ENCODE data around the gene MDN1. TPM values are rescaled to one million over a fixed set of nuclear protein-coding genes. Genes with fewer than 3 reads are reported as not detected.
"Not testable (repeated sequence)": the region's sequence is repeated elsewhere in the genome, so short reads cannot be mapped to it uniquely, and the experiment has no call there.

The MDN1 gene
- total RNA-seq, 2 experiments from 2014 or later: 69.0 TPM

DNA sequence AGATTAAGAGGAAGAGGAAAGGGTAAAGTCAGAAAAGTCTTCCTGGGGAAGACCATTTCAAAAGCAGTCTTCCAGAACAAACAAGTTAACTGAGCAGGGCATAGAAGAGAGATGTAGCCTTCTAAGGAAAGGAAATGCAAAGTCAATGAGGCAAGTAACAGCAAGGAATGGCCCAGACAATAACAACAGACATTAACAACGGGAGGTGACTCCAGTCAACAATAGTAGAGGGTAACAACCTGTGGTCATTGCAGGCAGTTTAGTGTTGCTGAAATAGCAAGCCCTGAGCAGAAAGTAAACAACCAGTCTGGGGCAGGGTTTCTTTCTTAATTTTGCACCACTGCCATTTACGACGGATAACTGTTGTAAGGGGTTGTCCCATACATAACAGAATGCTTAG lies 2.1 kb downstream of the MDN1 start:
- POLR2A ChIA-PET: interaction anchor here (1.4 kb wide), 1 partner anchor 12 kb away, joined by 3 read pairs; the partner anchor contains the start of gene CASP8AP2
- Mint-ChIP-seq H3K9me3 (no peaks in the 10 kb centered on the region), H3K4me1 (ENCODE audit: low read depth) (peaks cover 35% of the 10 kb centered on the region), H3K36me3 (ENCODE audit: low read depth) (peaks cover 22% of the 10 kb centered on the region), H3K4me3 (peak overlapping the region; percentile 86), H3K27ac (peak overlapping the region; percentile 19), H3K27me3 (no peaks in the 10 kb centered on the region)
- ATAC-seq (no peak), DNase-seq (no peak)
- CTCF ChIA-PET: interaction anchor here (0.8 to 1.3 kb wide), 2 partner anchors 9 to 15 kb away, joined by 3 to 4 read pairs; no protein-coding TSS in a partner anchor
- intact Hi-C loops (cut with micrococcal nuclease): no loop called here
- TF ChIP-seq, protein P1, sequence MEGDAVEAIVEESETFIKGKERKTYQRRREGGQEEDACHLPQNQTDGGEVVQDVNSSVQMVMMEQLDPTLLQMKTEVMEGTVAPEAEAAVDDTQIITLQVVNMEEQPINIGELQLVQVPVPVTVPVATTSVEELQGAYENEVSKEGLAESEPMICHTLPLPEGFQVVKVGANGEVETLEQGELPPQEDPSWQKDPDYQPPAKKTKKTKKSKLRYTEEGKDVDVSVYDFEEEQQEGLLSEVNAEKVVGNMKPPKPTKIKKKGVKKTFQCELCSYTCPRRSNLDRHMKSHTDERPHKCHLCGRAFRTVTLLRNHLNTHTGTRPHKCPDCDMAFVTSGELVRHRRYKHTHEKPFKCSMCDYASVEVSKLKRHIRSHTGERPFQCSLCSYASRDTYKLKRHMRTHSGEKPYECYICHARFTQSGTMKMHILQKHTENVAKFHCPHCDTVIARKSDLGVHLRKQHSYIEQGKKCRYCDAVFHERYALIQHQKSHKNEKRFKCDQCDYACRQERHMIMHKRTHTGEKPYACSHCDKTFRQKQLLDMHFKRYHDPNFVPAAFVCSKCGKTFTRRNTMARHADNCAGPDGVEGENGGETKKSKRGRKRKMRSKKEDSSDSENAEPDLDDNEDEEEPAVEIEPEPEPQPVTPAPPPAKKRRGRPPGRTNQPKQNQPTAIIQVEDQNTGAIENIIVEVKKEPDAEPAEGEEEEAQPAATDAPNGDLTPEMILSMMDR (IDR thresholded peaks at IDR 0.05): no peak

DNA sequence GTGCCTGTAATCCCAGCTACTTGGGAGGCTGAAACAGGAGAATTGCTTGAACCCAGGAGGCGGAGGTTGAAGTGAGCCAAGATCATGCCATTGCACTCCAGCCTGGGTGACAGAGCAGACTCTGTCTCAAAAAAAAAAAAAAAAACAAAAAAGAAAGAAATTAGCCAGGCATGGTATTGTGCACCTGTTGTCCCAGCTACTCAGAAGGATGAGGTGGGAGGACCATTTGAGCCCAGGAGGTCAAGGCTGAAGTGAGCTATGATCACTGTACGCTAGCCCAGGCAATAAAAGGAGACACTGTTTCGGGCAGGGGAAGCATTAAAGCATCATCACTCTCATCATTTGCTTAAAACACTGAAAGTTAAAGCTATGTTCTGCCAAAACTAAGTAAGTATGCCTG lies 6.2 kb downstream of the MDN1 start:
- CTCF ChIA-PET; H3K4me3 Mint-ChIP-seq; H3K27me3 Mint-ChIP-seq; H3K27ac Mint-ChIP-seq; H3K9me3 Mint-ChIP-seq; intact Hi-C loops (cut with micrococcal nuclease); DNase-seq; ATAC-seq: not testable (repeated sequence)
- Mint-ChIP-seq H3K4me1 (ENCODE audit: low read depth) (peaks cover 35% of the 10 kb centered on the region), H3K36me3 (ENCODE audit: low read depth) (peaks cover 14% of the 10 kb centered on the region)
- POLR2A ChIA-PET: interaction anchor here (1.1 kb wide), 1 partner anchor 20 kb away, joined by 3 read pairs; no protein-coding TSS in a partner anchor

DNA sequence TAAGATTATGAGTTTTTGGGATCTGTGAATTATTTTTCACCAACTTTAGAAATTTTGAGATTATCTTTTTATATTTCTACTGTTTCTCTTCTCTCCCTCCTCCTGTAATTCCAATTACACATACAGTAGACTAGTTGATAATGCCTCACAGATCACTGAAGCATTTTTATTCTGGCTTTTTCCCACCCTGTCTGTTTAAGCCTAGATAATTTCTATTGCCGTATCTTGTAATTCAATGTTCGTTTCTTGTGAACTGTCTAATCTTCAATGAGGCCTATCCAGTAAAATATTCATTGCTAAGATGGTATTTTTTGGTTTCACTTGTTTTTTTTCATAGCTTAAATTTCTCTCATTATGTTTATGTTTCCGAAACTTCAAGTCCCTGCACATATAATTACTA lies 12.0 kb downstream of the MDN1 start:
- ChIA-PET POLR2A (interaction anchor here (1.5 kb wide), 1 partner anchor 21 kb away, joined by 5 read pairs; no protein-coding TSS in a partner anchor), CTCF (interaction anchor here (1.6 kb wide), 1 partner anchor 14 kb away, joined by 3 read pairs; no protein-coding TSS in a partner anchor)
- TF ChIP-seq, protein P1 (IDR thresholded peaks at IDR 0.05): no peak
- peaks cover 24% of the 10 kb centered on the region for H3K4me1 Mint-ChIP-seq (ENCODE audit: low read depth)
- H3K9me3 Mint-ChIP-seq: no peaks in the 10 kb centered on the region
- no peak for DNase-seq
- intact Hi-C loops (cut with micrococcal nuclease): no loop called here
- peaks cover 8% of the 10 kb centered on the region for H3K36me3 Mint-ChIP-seq (ENCODE audit: low read depth)
- H3K27ac Mint-ChIP-seq: no peak overlapping the region
- no peak for ATAC-seq
- H3K27me3 Mint-ChIP-seq: no peaks in the 10 kb centered on the region
- H3K4me3 Mint-ChIP-seq: no peak overlapping the region

DNA sequence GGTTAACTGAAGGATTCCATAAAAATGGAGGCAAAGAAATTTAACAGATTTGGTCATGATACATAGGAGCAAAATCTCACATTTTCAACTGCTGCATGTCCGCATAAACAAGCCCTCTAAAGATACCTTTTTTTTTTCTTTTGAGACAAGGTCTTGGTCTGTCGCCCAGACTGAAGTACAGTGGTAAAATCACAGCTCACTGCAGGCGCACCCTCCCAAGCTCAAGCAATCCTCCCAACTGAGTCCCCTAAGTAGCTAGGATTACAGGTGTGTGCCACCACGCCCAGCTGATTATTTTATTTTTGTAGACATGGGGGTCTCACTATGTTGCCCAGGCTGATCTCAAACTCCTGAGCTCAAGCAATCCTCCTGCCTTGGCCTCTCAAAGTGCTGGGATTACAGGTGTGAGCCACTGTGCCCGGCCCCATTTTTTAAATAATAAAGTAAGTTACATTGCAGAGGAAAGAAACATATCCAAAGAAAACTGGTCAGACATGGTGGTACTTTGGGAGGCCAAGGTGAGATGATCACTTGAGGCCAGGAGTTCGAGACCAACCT lies 13.7 kb downstream of the MDN1 start:
- no peak for DNase-seq
- ChIA-PET CTCF (interaction anchor here (0.9 to 1.3 kb wide), 2 partner anchors 38 to 373 kb away, joined by 3 read pairs; no protein-coding TSS in a partner anchor), POLR2A (interaction anchor here (0.7 to 2.4 kb wide), 3 partner anchors 12 to 27 kb away, joined by 4 to 12 read pairs (median 4); partner anchors contain the start of gene MDN1)
- Mint-ChIP-seq H3K36me3 (ENCODE audit: low read depth) (peaks cover 15% of the 10 kb centered on the region), H3K4me1 (ENCODE audit: low read depth) (peaks cover 22% of the 10 kb centered on the region), H3K27me3 (no peaks in the 10 kb centered on the region), H3K4me3 (no peak overlapping the region), H3K9me3 (no peaks in the 10 kb centered on the region), H3K27ac (peak overlapping the region; percentile 7)
- ATAC-seq: no peak
- intact Hi-C loops (cut with micrococcal nuclease): no loop called here
- TF ChIP-seq, protein P1 (IDR thresholded peaks at IDR 0.05): no peak

DNA sequence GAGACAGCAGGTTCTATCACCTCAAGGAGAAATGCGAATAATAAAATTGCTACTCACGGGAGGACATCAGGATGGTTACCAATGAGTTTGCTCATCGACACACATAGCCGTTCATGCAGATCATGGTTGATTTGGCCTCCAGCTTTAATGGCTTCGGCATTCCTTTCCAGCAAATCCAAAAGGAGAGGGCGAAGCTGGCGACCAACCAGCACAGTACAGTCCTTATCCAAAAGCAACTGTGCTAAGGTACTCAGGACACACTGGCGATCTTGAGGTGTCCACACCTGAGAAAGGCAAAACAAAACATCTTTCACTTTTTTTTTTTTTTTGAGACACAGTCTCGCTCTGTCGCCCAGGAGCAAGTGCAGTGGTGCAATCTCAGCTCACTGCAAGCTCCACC lies 16.3 kb downstream of the MDN1 start:
- H3K27me3 Mint-ChIP-seq: no peaks in the 10 kb centered on the region
- intact Hi-C loops (cut with micrococcal nuclease): no loop called here
- TF ChIP-seq, protein P1 (IDR thresholded peaks at IDR 0.05): no peak
- CTCF ChIA-PET: interaction anchor here (1.2 to 1.3 kb wide), 2 partner anchors 13 to 17 kb away, joined by 3 to 5 read pairs; partner anchors contain the start of gene MDN1
- H3K27ac Mint-ChIP-seq: no peak overlapping the region
- H3K4me1 Mint-ChIP-seq (ENCODE audit: low read depth): peaks cover 17% of the 10 kb centered on the region
- ATAC-seq: no peak
- no peak for DNase-seq
- no peak overlapping the region for H3K4me3 Mint-ChIP-seq
- no peaks in the 10 kb centered on the region for H3K9me3 Mint-ChIP-seq
- peaks cover 27% of the 10 kb centered on the region for H3K36me3 Mint-ChIP-seq (ENCODE audit: low read depth)
- POLR2A ChIA-PET: interaction anchor here (0.6 kb wide), 1 partner anchor 125 kb away, joined by 4 read pairs; no protein-coding TSS in a partner anchor

Data from activated CD8-positive, alpha-beta T cell treated with anti-CD3 and anti-CD28 coated beads for 36 hours (primary cell).